Left renal pelvis (tissue), 4 donors: ENCODE results near the gene OVCA2. TPM values are rescaled to one million over a fixed set of nuclear protein-coding genes. Genes with fewer than 3 reads are reported as not detected.
A peak's percentile ranks its signal among the peaks of the same experiment; 100 is the strongest.

ENCODE experiments used
- DNase-seq, 4 donors: peaks; one replicate each; pipeline ENCODE4 v3.0.0-alpha.2; 2013; ENCODE audit warnings: low read depth in 4 of 4, low spot score in 3 of 4
- polyA plus RNA-seq, 4 donors: library from polyadenylated mRNA; unstranded; fragments of 120-200 nt; gene quantifications; one replicate each; pipeline ENCODE4 v1.2.1, GENCODE V29; 2013; ENCODE audit not compliant: insufficient read length in 4 of 4

OVCA2 gene
- polyA plus RNA-seq, 4 donors = 10.1 to 15.1 (median 11.9) TPM

DNA sequence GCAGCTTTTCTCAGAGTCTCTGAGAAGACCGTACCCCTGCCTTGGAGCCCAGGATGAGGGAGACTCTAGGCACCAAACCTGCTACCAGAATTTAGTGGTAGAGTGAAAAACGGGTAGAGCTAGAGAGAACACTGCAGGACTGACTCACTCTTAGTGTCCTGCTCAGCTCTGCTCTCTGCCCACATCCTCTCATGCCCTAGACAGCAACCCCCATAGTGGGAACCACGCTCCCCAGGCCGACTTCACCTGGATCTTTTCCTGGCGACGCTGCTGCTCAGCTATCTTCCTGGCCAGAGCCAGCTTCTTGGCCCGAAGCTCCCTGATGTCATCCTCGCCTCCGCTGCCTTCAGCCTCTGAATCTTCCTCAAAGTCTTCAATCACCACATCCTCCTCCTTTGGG, 39.7 kb downstream of the OVCA2 start:
- no peak for DNase-seq

DNA sequence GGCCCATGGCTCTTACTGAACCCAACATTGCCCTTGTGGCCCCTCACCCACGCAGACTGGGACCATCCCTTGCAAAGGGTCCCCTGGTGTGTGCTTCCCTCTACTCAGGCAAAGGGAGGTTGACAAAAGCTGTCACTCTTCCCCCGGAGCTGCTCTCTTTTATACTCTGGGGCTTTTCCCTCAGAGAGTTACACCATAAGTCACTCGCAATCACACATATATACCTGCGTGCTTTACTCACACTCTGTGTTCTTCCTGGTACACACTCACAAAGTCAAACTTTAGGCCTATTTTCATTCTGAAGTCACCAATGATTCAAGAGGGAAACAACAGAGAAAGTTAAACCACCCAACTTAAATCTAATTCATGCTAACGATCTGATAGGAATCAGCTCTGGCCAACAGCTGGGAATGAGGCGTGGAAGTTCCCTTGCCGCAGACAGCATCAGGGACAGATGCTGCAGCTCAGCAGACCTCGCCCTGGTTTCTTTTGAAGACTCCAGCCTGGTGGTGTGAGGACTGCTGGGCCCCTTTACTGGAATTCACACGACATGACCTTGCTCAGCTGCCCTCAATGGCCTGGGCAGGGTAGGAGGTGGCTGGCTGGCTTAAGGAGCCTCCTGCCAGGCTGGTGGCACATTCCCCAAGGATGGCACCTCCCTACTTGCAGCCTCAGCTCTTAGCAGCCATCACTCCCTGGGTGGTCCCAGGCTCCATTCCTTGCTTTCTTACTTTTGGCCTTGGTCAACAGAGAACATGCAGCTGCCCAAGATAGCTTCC, 40.4 kb downstream of the OVCA2 start:
- no peak for DNase-seq

DNA sequence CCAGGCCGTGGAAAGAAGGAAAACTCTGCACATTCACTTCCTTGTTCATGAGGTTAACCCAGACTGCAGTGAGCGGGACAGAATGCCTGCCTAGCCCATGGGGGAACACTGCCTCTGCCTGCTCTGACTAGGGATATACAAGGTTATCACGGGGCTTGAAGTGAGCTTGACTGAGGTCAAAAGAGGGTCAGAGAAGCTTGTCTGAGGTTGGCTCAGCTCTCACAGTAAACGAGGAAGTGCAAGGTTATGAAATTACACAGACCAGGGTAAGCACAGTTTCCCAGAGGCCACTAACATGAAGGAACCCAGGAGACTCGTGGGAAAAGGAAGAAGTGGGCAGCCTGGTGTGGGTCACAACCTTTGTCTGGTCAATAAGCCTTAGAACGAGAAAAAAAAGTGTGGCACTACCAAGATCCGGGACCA, 41.8 kb downstream of the OVCA2 start:
- no peak for DNase-seq

DNA sequence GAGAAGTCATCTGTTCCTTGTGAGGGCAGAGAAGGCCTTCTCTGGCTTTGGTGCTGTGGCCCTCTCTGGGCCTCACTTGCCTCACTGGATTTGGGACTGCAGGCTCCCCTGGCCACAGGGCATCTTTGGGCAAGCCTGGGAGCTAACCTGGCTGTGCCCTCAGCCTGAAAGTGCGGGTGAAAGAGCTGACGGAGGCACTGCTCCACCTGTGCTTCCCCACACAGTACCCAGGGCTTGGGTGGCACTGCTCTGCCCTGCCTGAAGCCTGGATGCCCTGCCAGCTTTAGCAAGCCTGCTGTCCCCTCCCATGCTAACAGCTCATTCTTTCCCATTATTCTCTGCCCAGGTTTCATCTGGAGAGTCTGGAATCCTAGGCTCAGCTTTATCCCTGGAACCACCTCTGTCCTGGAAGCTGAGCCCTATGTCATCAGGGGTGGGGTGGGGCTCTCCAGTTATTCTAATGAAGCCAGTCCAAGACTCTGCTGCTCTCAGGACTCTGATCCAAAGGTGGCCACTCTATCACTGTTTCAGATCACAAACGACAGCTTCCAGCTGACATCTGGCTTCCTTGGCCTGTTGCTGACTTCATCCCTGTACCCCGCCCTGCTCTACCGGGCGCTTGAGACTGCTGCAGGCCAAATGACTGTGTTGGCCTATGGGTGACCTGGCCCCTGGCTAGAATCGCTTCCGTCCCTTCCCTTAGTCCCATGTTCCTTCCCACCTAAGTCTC, 42.4 kb downstream of the OVCA2 start:
- no peak for DNase-seq

DNA sequence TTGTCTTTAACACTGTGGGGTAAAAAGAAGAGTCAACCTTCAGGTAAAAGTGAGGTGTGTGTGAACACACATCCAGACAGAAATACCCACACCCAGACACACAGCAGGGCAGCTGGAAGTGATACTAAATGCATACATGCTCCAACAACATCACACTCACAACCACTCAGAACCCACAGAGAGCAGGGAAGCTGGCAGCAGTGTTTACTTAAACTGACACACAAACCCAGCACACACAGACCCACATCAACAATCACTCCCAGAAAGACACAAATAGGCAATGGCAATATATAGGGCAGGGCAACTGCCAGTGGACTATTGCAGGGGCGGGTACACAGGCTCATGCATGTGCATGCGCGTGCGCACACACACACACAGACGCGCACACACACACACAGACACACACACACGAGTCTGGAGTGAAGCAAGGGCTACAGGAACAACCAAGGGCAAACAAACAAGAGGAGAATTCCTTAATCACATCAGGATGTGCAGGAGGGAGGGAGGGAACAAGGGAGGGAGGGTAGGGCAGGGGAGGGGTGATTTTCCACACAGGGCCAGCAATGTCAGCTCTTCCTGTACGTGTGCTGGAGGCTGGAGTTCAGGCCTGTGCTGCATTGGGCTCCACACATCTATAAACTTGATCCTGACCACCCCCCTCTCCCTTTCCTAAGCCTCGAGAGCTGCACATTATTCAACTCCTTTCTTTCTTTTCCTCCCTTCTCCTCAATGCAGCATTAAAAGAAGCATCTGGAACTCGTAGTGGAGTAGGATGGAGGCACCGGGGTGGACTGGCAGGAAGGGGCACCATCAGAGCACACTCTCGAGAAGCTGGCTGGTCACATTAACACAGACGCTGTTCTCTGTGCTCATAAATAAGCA, 43.2 kb downstream of the OVCA2 start:
- peak in 2 of 4 donors; percentile 61 to 64 for DNase-seq

DNA sequence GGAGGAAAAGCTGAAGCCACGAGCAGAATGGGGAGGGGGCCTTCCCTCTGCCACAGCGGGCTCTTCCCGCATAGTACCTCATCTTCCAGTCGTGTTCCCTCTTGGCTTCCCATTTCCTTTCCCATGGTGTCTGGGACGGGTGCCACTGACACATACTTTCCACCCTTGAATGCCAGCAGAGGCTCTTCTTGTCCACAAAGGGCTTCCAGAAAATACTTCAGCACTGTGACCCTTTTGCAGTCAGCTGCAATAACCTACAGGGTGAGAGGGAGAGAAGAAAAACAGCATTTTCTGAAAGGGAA, 43.8 kb downstream of the OVCA2 start:
- DNase-seq = no peak

DNA sequence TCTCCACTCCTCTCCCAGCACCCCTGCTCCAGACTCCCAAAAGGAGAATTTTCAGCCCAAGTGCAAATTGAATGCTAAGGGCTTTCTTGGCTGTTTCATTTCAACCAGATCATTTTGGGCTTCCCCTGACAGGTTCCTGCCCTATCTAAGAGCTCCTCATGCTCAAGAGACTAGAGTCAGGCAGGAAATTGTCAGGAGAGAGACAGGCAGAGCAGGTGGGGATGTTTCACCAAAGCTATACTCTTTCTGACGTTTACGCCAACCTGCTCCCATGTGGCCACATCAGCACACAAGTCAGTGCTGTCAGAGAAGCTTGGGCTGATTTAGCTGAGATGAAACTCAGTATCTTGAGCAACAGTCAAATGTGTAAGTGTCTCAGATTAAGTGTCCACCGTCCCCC, 44.5 kb downstream of the OVCA2 start:
- DNase-seq = no peak

DNA sequence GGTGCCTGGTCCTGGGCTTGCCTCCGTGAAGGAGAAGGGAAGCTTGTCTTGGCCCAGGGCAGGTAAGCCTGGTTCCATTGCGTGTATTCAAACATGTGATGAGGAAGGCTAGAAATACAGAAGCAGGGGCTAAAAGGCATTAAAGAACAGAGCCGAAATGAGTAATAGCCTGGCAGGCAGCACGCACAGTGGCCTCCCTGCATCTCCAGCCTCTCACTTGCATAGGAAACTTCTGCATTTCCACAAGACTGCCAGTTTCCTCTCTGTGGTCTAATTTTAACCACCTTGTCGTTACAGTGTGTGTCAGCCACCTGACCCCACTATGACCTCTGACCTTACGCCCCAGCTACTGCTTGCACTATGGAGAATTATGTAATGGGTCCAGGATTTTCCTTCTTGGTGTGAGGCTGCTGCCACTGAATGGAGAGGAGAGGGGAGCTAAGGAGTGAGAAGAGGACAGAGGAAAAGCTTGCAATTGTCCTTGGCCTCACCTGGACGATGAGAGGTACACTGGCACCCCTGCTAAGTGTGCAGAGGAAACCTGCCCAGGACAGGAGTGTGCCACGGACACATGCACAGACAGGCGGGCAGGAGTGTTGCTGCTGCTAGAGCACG, 45.9 kb downstream of the OVCA2 start:
- no peak for DNase-seq

DNA sequence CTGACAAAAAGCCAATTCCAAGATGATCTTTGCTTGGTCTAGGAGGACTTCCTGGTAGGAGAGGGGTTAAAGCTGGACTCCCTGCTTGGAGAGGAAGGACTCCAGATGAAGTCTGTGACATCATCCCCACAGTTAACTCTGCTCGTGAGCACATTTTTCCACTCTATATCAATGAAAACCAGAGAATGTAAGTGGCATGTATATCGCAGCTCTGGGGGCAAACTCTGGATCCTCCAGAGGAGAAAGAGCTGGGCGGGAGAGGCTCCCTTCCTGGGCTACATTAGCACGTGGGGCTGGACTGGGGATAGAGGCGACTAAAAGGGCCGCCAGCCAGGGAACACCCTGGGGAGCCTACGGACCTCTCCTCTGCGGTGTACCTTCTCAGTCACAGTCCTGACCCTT, 47.2 kb downstream of the OVCA2 start:
- DNase-seq = no peak

DNA sequence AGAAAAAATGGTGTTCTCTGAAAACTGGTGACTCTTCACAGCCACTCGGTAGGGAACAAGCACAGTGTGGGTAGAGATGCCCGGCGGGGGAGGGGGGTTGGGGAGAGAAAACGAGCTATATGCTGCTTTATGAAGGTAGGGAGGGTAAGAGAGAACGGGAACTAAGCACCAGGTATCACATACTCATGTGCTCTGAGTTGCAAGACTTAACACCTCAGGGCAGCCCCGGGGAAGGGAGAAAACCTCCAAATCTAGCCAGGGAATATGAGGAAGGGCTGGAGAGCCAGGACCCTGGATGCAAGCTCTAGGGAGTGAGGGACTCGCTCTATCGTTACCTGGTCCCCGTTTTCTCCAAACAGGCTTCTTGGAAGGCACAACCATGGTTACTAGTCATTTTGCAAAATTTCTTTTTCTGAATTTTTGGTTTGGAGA, 48.4 kb downstream of the OVCA2 start:
- no peak for DNase-seq

DNA sequence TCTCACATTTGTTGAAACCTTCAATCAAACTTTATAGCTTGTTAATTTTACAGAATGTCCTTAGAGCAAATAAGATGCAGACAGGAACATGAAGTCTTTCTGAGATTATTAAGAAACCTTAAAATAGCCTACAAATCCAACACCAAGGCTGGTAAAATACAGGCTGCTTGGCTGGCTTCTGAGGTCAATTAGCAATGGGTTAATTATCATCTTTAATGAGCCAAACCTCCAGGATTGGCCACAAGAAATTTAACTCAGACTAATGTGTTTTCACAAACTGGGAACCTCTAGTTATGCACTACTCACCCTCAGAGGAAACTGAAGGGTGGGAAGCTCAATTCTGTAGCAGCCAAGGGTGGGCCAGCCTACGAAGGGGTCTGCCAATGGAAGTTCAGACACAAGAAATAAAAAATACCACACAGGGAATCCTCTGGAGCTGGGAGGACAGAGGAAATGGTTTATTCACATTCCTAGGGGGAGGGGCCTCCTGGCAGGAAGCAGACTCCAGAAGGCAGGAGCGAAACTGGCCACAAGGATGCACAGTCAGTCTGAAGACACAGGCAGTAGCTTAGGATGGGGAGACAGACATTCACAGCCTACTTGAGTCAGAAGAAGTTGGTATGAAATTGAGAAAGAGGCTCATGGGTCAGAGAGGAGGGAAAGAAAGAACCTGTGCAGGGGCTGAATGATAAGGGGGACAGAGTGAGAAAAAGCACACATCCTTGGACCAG, 49.1 kb downstream of the OVCA2 start:
- peak in 1 of 4 donors; percentile 53 for DNase-seq

DNA sequence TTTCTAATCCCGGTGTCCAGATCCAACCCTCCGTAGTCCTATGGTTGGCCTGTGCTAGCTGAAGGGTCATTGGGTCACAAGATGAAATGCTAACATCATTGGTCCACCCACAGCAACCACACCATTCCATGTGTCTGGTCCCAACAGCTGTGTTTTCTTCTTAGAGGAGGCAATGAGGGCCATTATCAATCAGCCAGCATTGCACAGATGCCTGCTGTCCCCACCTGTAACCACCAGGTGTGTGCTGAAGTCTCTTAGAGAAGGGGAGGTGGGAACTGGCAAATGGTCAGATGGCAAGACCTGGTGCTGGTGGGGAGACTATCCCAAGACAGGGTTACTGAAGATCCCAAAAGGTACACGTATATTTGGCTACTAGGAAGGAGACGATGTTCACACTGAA, 50.4 kb downstream of the OVCA2 start:
- no peak for DNase-seq

Other genes starting within 250 kb of the OVCA2 start
- 10 to 100 TPM; 12.9 to 18.6 (median 15.1) TPM for gene SMYD4, start 212.1 kb upstream of the OVCA2 start, polyA plus RNA-seq
- gene RPA1, start 212.0 kb upstream of the OVCA2 start, polyA plus RNA-seq = 100 to 1,000 TPM; 105 to 142 (median 123) TPM
- gene RTN4RL1, start 16.7 kb upstream of the OVCA2 start, polyA plus RNA-seq = 1 to 10 TPM; 1.4 to 2.5 (median 1.7) TPM
- 10 to 100 TPM; 36.5 to 59.1 (median 39.7) TPM for gene DPH1, start 11.9 kb upstream of the OVCA2 start, polyA plus RNA-seq
- gene HIC1, start 13.1 kb downstream of the OVCA2 start, polyA plus RNA-seq = 10 to 100 TPM; 14.3 to 98.2 (median 21.6) TPM